Measurements from ENCODE around the gene NUTF2.

The NUTF2 gene

GRCh38 chr16:67837811-67838210 lies 8.9 kb upstream of the NUTF2 start:
- DNase-seq (ENCODE audit: low read depth): no peak

DNA sequence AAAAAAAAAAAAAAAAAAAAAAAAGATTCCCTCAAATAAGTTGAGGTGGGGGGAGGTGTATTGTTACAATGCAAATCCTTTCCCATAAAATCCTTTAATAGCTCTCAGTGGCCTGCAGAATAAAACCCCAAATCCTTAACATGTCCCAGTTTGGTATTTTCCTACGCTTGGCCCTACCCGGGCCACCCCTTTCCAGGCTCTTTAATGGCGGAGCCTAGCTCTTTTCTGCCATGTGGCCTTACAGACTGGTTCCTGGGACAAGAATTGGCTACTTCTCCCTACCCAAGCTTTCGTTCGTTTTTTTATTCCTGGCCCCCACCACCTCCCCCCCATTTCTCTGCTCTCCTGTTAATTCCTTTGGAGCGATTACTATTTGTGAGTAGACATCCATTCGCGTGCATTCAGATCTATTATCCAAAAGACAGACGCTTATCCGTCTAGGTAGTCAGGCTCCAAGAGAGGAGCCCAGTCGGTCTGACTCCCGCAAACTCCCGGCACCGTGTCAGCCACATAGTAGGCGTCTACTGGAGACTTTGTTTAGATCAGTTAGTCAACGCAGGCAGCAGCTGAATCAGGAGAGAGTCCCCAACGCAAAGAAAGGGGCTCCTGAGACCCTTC lies 5.4 kb upstream of the NUTF2 start:
- DNase-seq (ENCODE audit: low read depth): no peak

- DNase-seq (ENCODE audit: low read depth): peak; percentile 89
Observed at GRCh38 chr16:67841816-67842508, 4.8 kb upstream of the NUTF2 start, which contains the start of gene THAP11. Gene THAP11, plus strand, starts transcription at chr16:67842320. Its CDS starts 235 bp downstream, at chr16:67842555.

- DNase-seq (ENCODE audit: low read depth): peak; percentile 35
Observed at GRCh38 chr16:67842509-67843342, 4.0 kb upstream of the NUTF2 start.

DNA sequence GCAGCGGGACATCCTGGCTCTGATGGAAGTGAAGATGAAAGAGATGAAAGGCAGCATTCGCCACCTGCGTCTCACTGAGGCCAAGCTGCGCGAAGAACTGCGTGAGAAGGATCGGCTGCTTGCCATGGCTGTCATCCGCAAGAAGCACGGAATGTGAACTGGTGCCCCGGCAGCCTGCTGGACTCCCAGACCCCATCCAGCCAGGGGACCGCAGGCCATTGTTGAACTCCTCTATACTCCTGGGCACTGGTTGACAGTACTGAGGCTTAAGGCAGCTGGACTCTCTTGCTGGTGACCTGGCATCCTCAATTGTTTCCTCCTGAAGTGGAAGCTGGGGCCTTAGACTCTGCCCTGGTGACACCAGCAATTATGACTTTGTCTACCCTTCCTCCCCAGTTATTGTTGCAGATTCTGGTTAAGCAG lies 3.4 kb upstream of the NUTF2 start:
- no peak for DNase-seq (ENCODE audit: low read depth)

GRCh38 chr16:67844497-67844896 lies 2.2 kb upstream of the NUTF2 start:
- no peak for DNase-seq (ENCODE audit: low read depth)

- no peak for DNase-seq (ENCODE audit: low read depth)
Observed at GRCh38 chr16:67845291-67846062, 1.3 kb upstream of the NUTF2 start.

- no peak for DNase-seq (ENCODE audit: low read depth)
Observed at GRCh38 chr16:67846063-67846319, 742 bp upstream of the NUTF2 start.

GRCh38 chr16:67847064-67847861 lies 530 bp downstream of the NUTF2 start, which contains the start of gene CENPT:
Gene CENPT, minus strand, starts transcription at chr16:67847693. Its CDS starts 13,834 bp downstream, at chr16:67833859.
- DNase-seq (ENCODE audit: low read depth): no peak

GRCh38 chr16:67848118-67848517 lies 1.4 kb downstream of the NUTF2 start:
- DNase-seq (ENCODE audit: low read depth): no peak

- DNase-seq (ENCODE audit: low read depth): no peak
Observed at GRCh38 chr16:67853670-67854069, 6.9 kb downstream of the NUTF2 start.

GRCh38 chr16:67855789-67856188 lies 9.1 kb downstream of the NUTF2 start:
- no peak for DNase-seq (ENCODE audit: low read depth)

- no peak for DNase-seq (ENCODE audit: low read depth)
Observed at GRCh38 chr16:67856927-67857546, 10.3 kb downstream of the NUTF2 start.

DNA sequence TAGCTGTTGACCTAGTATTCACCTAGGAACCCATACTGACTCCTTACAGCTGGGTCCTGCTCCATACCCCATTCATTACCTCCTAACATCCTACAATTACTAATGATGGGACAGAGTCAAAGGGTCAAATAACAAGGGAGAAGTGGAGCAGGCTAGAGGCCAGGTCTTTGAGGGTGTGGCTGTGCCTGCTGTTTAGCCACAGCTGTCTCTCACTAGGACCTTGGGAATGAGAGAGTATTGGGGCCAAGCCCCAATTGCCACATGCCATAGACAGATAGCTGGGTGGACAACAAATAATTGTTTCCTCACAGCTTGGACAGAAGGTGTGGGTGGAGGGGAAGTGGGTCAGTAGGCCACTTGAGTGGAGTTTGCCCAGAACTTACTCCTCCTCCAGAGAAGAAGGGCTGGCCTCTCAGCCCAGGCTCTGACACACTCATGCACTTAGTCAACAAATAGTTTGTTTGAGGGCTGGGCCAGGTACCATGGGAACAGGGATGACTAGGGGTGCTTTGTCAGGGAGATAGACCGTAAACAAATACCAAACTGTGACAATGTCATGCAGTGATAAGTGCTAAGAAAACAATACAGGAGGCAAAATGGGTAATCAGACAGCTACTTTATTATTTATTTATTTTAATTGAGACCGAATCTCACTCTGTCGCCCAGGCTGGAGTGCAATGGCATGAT lies 11.0 kb downstream of the NUTF2 start:
- DNase-seq (ENCODE audit: low read depth): peak; percentile 9

GRCh38 chr16:67858500-67858899 lies 11.8 kb downstream of the NUTF2 start:
- DNase-seq (ENCODE audit: low read depth): no peak

GRCh38 chr16:67860589-67861398 lies 14.1 kb downstream of the NUTF2 start:
- no peak for DNase-seq (ENCODE audit: low read depth)

DNA sequence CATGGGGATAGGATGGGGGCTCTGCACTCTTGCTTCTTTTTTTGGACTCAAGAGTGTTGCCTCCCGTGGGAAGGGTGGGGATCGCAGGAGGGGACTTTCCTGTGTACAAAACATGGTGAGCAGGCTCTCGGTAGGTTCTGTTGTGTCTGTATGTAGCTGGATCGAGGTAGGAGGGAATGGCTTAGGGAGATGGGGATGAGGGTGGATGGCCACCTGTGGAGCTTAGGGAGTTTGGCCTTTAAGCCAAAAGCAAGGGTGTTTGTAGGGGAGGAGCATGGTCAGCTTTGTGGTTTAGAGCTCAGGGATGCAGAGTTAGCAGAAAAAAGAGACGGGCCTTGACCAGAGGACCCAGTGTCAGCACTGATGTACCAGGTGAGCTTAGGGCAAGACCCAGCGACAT lies 15.1 kb downstream of the NUTF2 start:
- no peak for DNase-seq (ENCODE audit: low read depth)

GRCh38 chr16:67862623-67863583 lies 16.2 kb downstream of the NUTF2 start:
- no peak for DNase-seq (ENCODE audit: low read depth)
